GM10248 (cell line): ENCODE results near the gene ALDH3A2.

Experiments
- CTCF ChIA-PET: fragments of 300-600 bp; sonication (Branson Sonifier 250); formaldehyde crosslinking; extraction: SDS; loops from one replicate; lab custom pipeline; 2021; ENCODE audit warnings: antibody characterized with exemption; lab: Yijun Ruan, JAX
- POLR2A ChIA-PET: fragments of 350-650 bp; sonication (Branson Sonifier 250); formaldehyde crosslinking; extraction: SDS; loops from one replicate; lab custom pipeline; 2020; ENCODE audit warnings: antibody characterized with exemption; lab: Yijun Ruan, JAX
- DNase-seq: peaks from one replicate; pipeline ENCODE4 v3.0.0; 2012; ENCODE audit errors: extremely low spot score
- CTCF ChIP-seq: IDR thresholded peaks from 2 replicates; pipeline ENCODE4 v1.5.1; 2012; ENCODE audit warnings: mild to moderate bottlenecking, low read depth; ENCODE audit errors: extremely low read depth, missing control alignments, control extremely low read depth

Gene ALDH3A2

GRCh38 chr17:19619705-19620325 is 28.7 kb upstream of the ALDH3A2 start:
- ChIA-PET POLR2A (no interaction called here), CTCF (no interaction called here)
- TF ChIP-seq CTCF: no peak
- DNase-seq: no peak

- no peak for TF ChIP-seq CTCF
- CTCF ChIA-PET: interaction anchor here (1.3 to 1.6 kb wide), 2 partner anchors 24 to 27 kb away, joined by 3 to 5 read pairs; partner anchors contain the start of gene ALDH3A2
- POLR2A ChIA-PET: no interaction called here
- no peak for DNase-seq
These were observed 26.9 kb upstream of the ALDH3A2 start for GRCh38 chr17:19621697-19622096.

GRCh38 chr17:19626079-19626478 is 22.5 kb upstream of the ALDH3A2 start:
- DNase-seq: no peak
- ChIA-PET CTCF (no interaction called here), POLR2A (no interaction called here)
- TF ChIP-seq CTCF: no peak

- no peak for TF ChIP-seq CTCF
- DNase-seq: no peak
- POLR2A ChIA-PET: no interaction called here
- CTCF ChIA-PET: interaction anchor here (1.3 to 1.7 kb wide), 2 partner anchors 18 to 80 kb away, joined by 3 to 4 read pairs; no protein-coding TSS in a partner anchor
These were observed 19.1 kb upstream of the ALDH3A2 start for GRCh38 chr17:19629449-19629848.

GRCh38 chr17:19630035-19630434 is 18.5 kb upstream of the ALDH3A2 start:
- ChIA-PET CTCF (interaction anchor here (1.3 to 1.7 kb wide), 2 partner anchors 18 to 80 kb away, joined by 3 to 4 read pairs; no protein-coding TSS in a partner anchor), POLR2A (no interaction called here)
- TF ChIP-seq CTCF: no peak
- no peak for DNase-seq

- ChIA-PET CTCF (interaction anchor here (1.7 kb wide), 1 partner anchor 17 kb away, joined by 4 read pairs; no protein-coding TSS in a partner anchor), POLR2A (interaction anchor here (0.6 kb wide), 1 partner anchor 338 kb away, joined by 3 read pairs; no protein-coding TSS in a partner anchor)
- no peak for TF ChIP-seq CTCF
- DNase-seq: no peak
These were observed 17.9 kb upstream of the ALDH3A2 start for GRCh38 chr17:19630661-19631060.

GRCh38 chr17:19631905-19632304 is 16.6 kb upstream of the ALDH3A2 start:
- TF ChIP-seq CTCF: no peak
- no peak for DNase-seq
- ChIA-PET CTCF (interaction anchor here (1.4 to 2.5 kb wide), 2 partner anchors 10 to 17 kb away, joined by 4 to 7 read pairs; no protein-coding TSS in a partner anchor), POLR2A (no interaction called here)
